Endothelial cell of umbilical vein (primary cell): ENCODE measurements around the gene KDM6B.

Experiments
- EZH2 ChIP-seq: IDR thresholded peaks from 2 replicates; pipeline ENCODE4 v1.6.1; 2012; ENCODE audit warnings: borderline replicate concordance, low read depth, mild to moderate bottlenecking, moderate library complexity, low read length, inconsistent platforms; ENCODE audit not compliant: severe bottlenecking
- GATA2 ChIP-seq: IDR thresholded peaks from 2 replicates; pipeline ENCODE4 v1.7.0; 2011; ENCODE audit warnings: low read depth, mild to moderate bottlenecking, moderate library complexity, mixed read lengths, low read length; ENCODE audit not compliant: insufficient read length, insufficient read depth
- JUN ChIP-seq: IDR thresholded peaks from 2 replicates; pipeline ENCODE4 v1.6.1; 2011; ENCODE audit warnings: borderline replicate concordance, low read depth; ENCODE audit not compliant: insufficient read length, insufficient read depth
- MAX ChIP-seq: IDR thresholded peaks from 2 replicates; pipeline ENCODE4 v1.6.1; 2011; ENCODE audit not compliant: insufficient read depth, insufficient read length
- POLR2A ChIP-seq: IDR thresholded peaks from 2 replicates; pipeline ENCODE4 v1.6.1; 2012; ENCODE audit warnings: low read depth, mild to moderate bottlenecking, control low read depth, low read length
- POLR2AphosphoS5 ChIP-seq: IDR thresholded peaks from 2 replicates; pipeline ENCODE4 v1.6.1; 2012; ENCODE audit warnings: low read depth, mild to moderate bottlenecking, control low read depth, low read length, moderate library complexity; ENCODE audit not compliant: insufficient read depth
- TF ChIP-seq, protein P1 (sequence below), 2 donors: IDR thresholded peaks; 1 replicate in 1 of 2; 2 replicates in 1 of 2; pipeline ENCODE4 v1.5.1; 2011; ENCODE audit warnings: low read length in 2 of 2, mild to moderate bottlenecking in 2 of 2, moderate library complexity in 2 of 2, control low read depth in 1 of 2, inconsistent platforms in 1 of 2, low read depth in 1 of 2; ENCODE audit not compliant: insufficient read depth in 1 of 2; ENCODE audit errors: extremely low read depth in 1 of 2

- TF ChIP-seq, protein P1, sequence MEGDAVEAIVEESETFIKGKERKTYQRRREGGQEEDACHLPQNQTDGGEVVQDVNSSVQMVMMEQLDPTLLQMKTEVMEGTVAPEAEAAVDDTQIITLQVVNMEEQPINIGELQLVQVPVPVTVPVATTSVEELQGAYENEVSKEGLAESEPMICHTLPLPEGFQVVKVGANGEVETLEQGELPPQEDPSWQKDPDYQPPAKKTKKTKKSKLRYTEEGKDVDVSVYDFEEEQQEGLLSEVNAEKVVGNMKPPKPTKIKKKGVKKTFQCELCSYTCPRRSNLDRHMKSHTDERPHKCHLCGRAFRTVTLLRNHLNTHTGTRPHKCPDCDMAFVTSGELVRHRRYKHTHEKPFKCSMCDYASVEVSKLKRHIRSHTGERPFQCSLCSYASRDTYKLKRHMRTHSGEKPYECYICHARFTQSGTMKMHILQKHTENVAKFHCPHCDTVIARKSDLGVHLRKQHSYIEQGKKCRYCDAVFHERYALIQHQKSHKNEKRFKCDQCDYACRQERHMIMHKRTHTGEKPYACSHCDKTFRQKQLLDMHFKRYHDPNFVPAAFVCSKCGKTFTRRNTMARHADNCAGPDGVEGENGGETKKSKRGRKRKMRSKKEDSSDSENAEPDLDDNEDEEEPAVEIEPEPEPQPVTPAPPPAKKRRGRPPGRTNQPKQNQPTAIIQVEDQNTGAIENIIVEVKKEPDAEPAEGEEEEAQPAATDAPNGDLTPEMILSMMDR (IDR thresholded peaks at IDR 0.05; ENCODE audit: extremely low read depth in 1 of 2, insufficient read depth in 1 of 2, low read depth in 1 of 2, low read length in 2 of 2) = no peak
- TF ChIP-seq POLR2A (no peak), MAX (no peak), GATA2 (no peak), POLR2AphosphoS5 (no peak), JUN (no peak), EZH2 (no peak)
These were observed 48.1 kb downstream of the KDM6B start for GRCh38 chr17:7882068-7882467.
